Measurements from ENCODE around the gene SUSD4.

DNA sequence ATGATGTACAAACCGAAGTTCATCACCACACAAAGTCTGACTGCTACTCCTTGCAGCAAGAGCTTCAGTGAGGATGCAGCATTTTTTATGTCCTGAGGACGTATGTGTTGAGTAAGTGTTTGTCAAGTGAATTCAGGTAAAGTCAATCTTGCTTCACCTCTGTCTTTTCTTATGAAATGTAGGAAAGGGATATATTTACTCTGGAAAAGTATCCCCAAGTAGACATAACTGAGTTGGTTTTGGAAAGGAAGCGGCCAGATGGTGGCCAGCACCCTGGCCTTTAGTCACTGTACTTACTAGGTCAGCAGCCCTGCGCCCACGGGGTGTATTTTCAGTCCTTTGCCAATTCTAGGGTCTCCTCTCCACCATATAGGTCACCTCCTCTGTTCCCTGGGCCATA is 75.2 kb downstream of the SUSD4 start:
- TF ChIP-seq, protein P1, sequence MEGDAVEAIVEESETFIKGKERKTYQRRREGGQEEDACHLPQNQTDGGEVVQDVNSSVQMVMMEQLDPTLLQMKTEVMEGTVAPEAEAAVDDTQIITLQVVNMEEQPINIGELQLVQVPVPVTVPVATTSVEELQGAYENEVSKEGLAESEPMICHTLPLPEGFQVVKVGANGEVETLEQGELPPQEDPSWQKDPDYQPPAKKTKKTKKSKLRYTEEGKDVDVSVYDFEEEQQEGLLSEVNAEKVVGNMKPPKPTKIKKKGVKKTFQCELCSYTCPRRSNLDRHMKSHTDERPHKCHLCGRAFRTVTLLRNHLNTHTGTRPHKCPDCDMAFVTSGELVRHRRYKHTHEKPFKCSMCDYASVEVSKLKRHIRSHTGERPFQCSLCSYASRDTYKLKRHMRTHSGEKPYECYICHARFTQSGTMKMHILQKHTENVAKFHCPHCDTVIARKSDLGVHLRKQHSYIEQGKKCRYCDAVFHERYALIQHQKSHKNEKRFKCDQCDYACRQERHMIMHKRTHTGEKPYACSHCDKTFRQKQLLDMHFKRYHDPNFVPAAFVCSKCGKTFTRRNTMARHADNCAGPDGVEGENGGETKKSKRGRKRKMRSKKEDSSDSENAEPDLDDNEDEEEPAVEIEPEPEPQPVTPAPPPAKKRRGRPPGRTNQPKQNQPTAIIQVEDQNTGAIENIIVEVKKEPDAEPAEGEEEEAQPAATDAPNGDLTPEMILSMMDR (conservative IDR thresholded peaks at IDR 0.05), result no peak
- TF ChIP-seq EZH2 (IDR thresholded peaks at IDR 0.05; ENCODE audit: low read depth), result no peak

Data from PC-9 (cell line).